Measurements from ENCODE around the gene ARHGAP45. TPM values are rescaled to one million over a fixed set of nuclear protein-coding genes. Genes with fewer than 3 reads are reported as not detected.

ARHGAP45 gene
- total RNA-seq, 2 experiments from 2014 or later: 113 to 122 TPM

GRCh38 chr19:1070576-1070930 lies 3.6 kb downstream of the ARHGAP45 start:
- Mint-ChIP-seq H3K27me3 (no peaks in the 10 kb centered on the region), H3K36me3 (peaks cover 41% of the 10 kb centered on the region), H3K4me3 (peak overlapping the region; percentile 65), H3K4me1 (peaks cover 36% of the 10 kb centered on the region), H3K27ac (no peak overlapping the region), H3K9me3 (no peaks in the 10 kb centered on the region)
- no peak for DNase-seq

DNA sequence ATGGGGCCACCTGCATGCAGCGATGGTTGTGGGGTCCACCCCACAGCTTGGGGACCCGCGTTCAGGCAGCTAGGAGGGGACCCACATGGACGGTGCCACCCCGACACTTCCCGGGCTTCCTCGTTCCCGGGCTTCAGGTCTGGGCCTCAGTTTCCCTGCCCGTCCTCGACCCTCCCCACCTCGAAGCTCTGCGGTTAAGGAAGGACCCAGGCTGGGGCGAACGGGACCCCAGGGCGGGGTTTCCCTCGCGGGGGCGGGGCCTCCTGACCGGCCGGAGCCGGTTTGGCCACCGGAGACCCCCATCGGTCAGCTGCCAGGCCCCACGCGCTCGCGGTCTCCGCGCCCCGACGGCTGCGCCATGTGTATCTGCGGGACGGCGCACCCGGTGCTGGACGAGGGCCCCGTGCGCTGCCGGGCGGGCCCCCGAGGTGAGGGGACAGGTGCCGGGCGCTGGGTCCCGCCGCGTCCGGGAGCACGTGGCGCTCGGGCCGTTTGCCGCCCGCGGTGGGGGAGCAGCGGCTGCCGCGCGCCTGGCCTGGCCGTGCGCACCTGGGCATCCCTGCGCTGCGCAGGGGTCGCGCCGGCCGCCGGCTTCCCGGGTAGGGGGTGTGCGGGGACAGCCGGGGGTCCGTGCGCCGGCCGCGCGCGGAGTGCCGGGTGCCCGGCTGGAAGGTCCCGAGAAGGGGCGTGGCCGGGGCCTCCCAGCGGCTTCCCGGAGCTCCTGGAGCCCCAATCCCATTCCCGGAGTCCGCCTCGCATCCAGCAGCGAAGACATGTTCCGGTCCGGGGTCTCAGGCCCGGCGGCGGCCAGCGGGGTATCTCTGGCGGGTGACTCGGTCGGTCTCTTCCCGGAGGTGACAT lies 4.2 kb downstream of the ARHGAP45 start:
- no peak for DNase-seq
- Mint-ChIP-seq H3K27me3 (no peaks in the 10 kb centered on the region), H3K9me3 (no peaks in the 10 kb centered on the region), H3K36me3 (peaks cover 47% of the 10 kb centered on the region), H3K4me1 (peaks cover 42% of the 10 kb centered on the region), H3K4me3 (peak overlapping the region; percentile 79), H3K27ac (peak overlapping the region; percentile 89)

- Mint-ChIP-seq H3K27ac (peak overlapping the region; percentile 89), H3K9me3 (no peaks in the 10 kb centered on the region), H3K27me3 (no peaks in the 10 kb centered on the region), H3K4me1 (peaks cover 50% of the 10 kb centered on the region), H3K36me3 (peaks cover 57% of the 10 kb centered on the region), H3K4me3 (peak overlapping the region; percentile 79)
- no peak for DNase-seq
Observed at GRCh38 chr19:1072371-1073015, 5.5 kb downstream of the ARHGAP45 start.

DNA sequence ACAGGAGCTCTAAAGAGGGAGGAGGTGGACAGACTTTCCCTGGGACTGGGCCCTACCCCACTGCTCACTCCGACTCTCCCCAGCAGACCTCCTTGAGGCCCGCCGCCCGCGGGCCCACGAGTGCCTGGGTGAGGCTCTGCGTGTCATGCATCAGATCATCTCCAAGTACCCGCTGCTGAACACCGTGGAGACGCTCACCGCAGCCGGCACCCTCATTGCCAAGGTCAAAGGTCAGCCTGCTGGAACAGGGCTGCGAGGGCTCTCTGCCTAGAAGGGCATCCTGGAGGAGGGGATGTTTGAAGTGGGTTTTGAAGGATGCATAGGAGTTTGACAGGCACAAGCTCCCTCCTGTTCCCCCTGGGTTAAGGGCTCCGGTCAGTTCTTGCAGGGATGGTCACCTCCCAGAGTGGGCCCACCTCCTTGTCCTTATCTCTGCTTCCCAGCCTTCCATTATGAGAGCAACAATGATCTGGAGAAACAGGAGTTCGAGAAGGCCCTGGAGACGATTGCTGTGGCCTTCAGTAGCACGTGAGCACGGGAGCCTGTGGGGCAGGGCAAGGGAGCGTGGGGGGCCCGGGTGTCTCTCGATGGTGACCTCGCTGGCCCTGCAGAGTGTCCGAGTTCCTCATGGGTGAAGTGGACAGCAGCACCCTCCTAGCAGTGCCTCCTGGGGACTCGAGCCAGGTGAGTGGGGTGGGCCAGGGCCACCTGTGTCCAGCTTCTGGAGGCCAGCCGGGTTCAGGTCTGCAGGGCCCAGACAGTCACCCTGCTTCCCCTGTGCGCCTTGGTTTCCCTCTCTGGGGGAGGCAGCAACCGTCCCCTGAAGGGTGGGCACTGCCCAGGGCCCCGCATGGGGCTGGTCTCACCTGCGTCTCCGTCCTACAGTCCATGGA lies 6.3 kb downstream of the ARHGAP45 start:
- no peaks in the 10 kb centered on the region for H3K27me3 Mint-ChIP-seq
- H3K27ac Mint-ChIP-seq: peak overlapping the region; percentile 4
- H3K36me3 Mint-ChIP-seq: peaks cover 65% of the 10 kb centered on the region
- DNase-seq: no peak
- H3K4me1 Mint-ChIP-seq: peaks cover 57% of the 10 kb centered on the region
- H3K9me3 Mint-ChIP-seq: no peaks in the 10 kb centered on the region
- no peak overlapping the region for H3K4me3 Mint-ChIP-seq

DNA sequence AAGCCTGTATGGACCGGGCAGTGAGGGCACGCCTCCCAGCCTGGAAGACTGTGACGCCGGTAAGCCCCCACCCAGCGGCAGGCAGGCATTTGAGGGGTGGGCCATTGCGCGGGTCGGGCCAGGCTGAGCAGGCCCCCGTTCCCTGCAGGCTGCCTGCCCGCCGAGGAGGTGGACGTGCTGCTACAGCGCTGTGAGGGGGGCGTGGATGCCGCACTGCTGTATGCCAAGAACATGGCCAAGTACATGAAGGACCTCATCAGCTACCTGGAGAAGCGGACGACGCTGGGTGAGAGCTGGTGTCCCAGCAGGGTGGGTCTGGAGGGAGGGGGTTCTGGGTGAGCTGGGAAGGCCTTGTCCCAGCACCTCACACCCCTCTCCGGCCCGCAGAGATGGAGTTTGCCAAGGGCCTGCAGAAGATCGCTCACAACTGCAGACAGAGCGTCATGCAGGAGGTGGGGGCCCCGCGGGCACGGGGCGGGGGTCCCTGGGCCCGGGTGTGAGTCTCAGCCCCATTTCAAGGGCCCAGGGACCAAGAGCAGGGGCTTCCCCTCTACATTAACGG lies 7.1 kb downstream of the ARHGAP45 start:
- Mint-ChIP-seq H3K4me1 (peaks cover 52% of the 10 kb centered on the region), H3K9me3 (no peaks in the 10 kb centered on the region), H3K27ac (no peak overlapping the region), H3K36me3 (peaks cover 60% of the 10 kb centered on the region), H3K4me3 (peak overlapping the region; percentile 55), H3K27me3 (no peaks in the 10 kb centered on the region)
- DNase-seq: no peak

DNA sequence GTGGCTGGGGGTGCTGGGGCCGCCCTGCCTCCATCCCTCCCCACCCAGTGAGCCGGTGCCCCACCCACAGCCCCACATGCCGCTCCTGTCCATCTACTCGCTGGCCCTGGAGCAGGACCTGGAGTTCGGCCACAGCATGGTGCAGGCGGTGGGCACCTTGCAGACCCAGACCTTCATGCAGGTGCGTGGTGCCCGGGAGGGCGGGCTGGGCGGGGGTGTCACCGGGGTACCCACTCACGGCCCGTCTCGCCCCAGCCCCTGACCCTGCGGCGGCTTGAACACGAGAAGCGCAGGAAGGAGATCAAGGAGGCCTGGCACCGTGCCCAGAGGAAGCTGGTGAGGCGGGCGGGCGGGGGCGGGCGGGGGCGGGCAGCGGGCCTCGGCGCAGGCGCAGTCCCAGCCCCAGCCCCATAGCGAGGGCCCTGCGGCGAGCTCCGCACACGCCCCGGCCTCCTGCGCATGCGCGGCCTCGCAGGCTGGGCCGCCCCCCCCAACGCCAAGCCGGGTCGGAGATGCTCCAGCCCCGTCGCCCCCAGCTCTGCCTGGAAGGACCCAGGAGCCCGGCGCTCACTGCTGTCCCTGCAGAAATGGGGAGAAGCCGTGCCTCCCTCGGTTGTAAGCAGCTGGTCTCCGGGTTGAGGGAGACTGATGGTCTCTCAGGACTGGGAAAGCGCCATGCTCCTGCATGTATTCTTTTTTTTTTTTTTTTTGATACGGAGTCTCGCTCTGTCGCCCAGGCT lies 7.7 kb downstream of the ARHGAP45 start:
- Mint-ChIP-seq H3K36me3 (peaks cover 57% of the 10 kb centered on the region), H3K27ac (no peak overlapping the region), H3K9me3 (no peaks in the 10 kb centered on the region), H3K27me3 (no peaks in the 10 kb centered on the region), H3K4me1 (peaks cover 48% of the 10 kb centered on the region), H3K4me3 (peak overlapping the region; percentile 42)
- peak; percentile 83 for DNase-seq

DNA sequence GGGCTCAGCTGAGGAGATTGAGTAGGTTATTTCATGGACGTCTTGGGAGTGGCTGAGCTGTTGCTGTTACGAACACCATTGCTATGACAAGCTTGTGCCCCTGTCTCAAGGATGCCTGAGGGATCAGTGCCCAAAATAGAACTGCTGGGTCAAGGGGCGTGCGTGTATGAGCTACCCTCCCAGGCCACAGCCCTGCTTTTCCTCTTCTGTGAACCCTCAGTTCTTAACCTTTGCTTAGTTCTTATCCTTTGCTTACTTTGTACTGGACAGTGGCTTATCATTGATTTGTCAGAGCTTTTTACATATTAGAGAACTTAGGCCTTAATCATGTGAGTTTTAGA lies 9.0 kb downstream of the ARHGAP45 start:
- Mint-ChIP-seq H3K4me3 (peak overlapping the region; percentile 42), H3K27ac (peak overlapping the region; percentile 80), H3K36me3 (peaks cover 62% of the 10 kb centered on the region), H3K4me1 (peaks cover 51% of the 10 kb centered on the region), H3K27me3 (no peaks in the 10 kb centered on the region), H3K9me3 (no peaks in the 10 kb centered on the region)
- no peak for DNase-seq

DNA sequence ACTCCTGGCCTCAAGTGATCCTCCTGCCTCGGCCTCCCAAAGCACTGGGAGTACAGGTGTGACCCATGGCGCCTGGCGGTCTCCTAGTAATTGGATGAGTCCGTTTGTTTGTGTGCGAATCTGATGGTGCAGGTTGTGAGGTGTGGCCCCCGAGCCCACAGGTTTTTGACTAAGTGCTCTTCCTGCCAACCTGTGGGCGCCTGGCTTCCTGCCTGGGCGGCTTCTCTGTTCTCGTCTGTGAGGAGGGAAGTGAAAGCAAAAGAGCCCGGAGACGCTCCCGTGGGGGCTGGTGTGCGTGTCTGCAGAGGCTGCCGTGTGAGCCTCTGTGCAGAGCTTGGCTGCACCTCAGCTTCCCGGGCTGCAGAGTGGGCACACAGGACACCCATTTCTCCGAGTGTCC lies 10.0 kb downstream of the ARHGAP45 start:
- peak; percentile 95 for DNase-seq
- no peaks in the 10 kb centered on the region for H3K27me3 Mint-ChIP-seq
- H3K4me3 Mint-ChIP-seq: peak overlapping the region; percentile 70
- H3K9me3 Mint-ChIP-seq: no peaks in the 10 kb centered on the region
- peaks cover 47% of the 10 kb centered on the region for H3K4me1 Mint-ChIP-seq
- H3K36me3 Mint-ChIP-seq: peaks cover 60% of the 10 kb centered on the region
- H3K27ac Mint-ChIP-seq: peak overlapping the region; percentile 86

GRCh38 chr19:1079566-1080111 lies 12.7 kb downstream of the ARHGAP45 start:
- H3K36me3 Mint-ChIP-seq: peaks cover 57% of the 10 kb centered on the region
- peak overlapping the region; percentile 34 for H3K4me3 Mint-ChIP-seq
- peaks cover 41% of the 10 kb centered on the region for H3K4me1 Mint-ChIP-seq
- H3K27ac Mint-ChIP-seq: peak overlapping the region; percentile 68
- peak; percentile 87 for DNase-seq
- no peaks in the 10 kb centered on the region for H3K9me3 Mint-ChIP-seq
- no peaks in the 10 kb centered on the region for H3K27me3 Mint-ChIP-seq

DNA sequence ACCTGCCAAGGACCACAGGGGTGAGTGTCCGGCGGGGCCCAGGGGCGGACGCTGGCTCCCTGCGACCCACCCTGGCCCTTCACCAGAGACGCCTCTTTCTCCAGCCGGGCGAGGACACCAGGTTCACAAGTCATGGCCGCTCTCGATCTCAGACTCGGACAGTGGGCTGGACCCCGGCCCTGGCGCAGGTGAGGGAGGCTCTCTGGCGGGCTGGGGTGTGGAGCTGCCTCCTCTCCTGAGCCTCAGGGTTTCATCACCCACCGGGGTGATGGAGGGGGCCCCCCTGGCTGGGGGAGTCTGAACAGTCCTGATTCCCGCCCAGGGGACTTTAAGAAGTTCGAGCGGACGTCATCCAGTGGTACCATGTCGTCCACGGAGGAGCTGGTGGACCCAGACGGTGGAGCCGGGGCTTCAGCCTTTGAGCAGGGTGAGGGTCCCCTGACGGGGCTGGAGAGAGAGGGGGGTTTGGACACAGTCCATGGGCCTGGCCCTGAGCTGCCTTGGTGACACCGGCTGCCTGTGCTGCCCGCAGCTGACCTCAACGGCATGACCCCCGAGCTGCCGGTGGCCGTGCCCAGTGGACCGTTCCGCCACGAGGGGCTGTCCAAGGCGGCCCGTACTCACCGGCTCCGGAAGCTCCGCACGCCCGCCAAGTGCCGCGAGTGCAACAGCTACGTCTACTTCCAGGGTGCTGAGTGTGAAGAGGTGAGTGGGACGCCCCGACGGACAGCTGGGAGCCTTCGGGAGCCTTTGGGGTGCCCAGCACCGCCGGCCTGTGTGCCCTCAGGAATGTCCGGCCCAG lies 13.6 kb downstream of the ARHGAP45 start:
- peak overlapping the region; percentile 14 for H3K4me3 Mint-ChIP-seq
- peaks cover 62% of the 10 kb centered on the region for H3K36me3 Mint-ChIP-seq
- DNase-seq: no peak
- peaks cover 4% of the 10 kb centered on the region for H3K27me3 Mint-ChIP-seq
- H3K9me3 Mint-ChIP-seq: no peaks in the 10 kb centered on the region
- peaks cover 45% of the 10 kb centered on the region for H3K4me1 Mint-ChIP-seq
- H3K27ac Mint-ChIP-seq: peak overlapping the region; percentile 25

GRCh38 chr19:1081301-1082164 lies 14.6 kb downstream of the ARHGAP45 start:
- H3K36me3 Mint-ChIP-seq: peaks cover 57% of the 10 kb centered on the region
- peaks cover 4% of the 10 kb centered on the region for H3K27me3 Mint-ChIP-seq
- H3K9me3 Mint-ChIP-seq: no peaks in the 10 kb centered on the region
- H3K4me3 Mint-ChIP-seq: peak overlapping the region; percentile 14
- H3K4me1 Mint-ChIP-seq: peaks cover 38% of the 10 kb centered on the region
- H3K27ac Mint-ChIP-seq: no peak overlapping the region
- no peak for DNase-seq

DNA sequence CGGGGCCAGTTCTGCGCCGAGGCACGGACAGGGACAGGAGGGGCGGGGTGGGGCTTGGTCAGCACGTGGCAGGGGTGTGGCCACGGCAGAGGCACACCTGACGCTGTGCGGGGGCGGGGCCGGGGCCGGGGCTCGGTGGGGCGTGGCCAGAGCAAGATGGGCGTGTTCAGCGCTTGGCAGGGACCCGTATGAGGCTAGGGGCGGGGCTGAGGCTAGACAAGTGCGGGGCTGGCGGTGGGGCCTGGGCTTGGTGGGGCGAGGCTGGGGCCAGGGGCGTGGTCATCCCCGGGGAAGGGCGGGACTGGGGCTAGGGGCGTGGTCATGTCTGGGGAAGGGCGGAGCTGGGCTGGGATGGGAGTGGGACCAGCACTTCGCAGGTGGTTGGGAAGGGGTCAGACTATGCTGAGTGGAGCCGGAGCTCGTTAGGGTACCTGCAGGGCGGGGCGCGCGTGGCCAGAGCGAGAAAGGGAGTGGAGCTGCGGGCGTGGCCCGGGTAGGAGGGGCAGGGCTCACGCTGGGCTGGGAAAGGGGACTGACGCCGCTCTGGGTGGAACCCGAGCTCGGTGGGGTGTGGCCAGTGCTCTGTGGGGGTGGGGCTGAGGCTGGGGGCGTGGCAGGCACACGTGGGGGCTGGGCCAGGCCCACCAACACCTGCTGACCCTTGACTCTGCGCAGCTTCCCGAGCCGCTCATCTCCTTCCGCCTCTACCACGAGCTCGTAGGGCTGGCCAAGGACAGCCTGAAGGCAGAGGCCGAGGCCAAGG lies 15.4 kb downstream of the ARHGAP45 start:
- Mint-ChIP-seq H3K27ac (peak overlapping the region; percentile 21), H3K4me1 (peaks cover 33% of the 10 kb centered on the region), H3K27me3 (peaks cover 4% of the 10 kb centered on the region), H3K9me3 (no peaks in the 10 kb centered on the region), H3K4me3 (no peak overlapping the region), H3K36me3 (peaks cover 52% of the 10 kb centered on the region)
- DNase-seq: peak; percentile 86

Measured in activated naive CD8-positive, alpha-beta T cell treated with anti-CD3 and anti-CD28 coated beads for 36 hours (primary cell).